Caki2 (cell line): ENCODE measurements around the gene LNPEP. TPM values are rescaled to one million over a fixed set of nuclear protein-coding genes. Genes with fewer than 3 reads are reported as not detected.
A peak's percentile ranks its signal among the peaks of the same experiment; 100 is the strongest.
"Not testable (repeated sequence)": the region's sequence is repeated elsewhere in the genome, so short reads cannot be mapped to it uniquely, and the experiment has no call there.

ENCODE experiments used
- DNase-seq: peaks from one replicate; pipeline ENCODE4 v3.0.0-alpha.2; 2015; ENCODE audit warnings: low read depth
- in situ Hi-C: cut with HindIII; loops from 2 replicates; pipeline ENCODE4 v1.10.0; 2016; ENCODE audit warnings: low sequenced_read_pairs, low pct_unique_long_range_greater_than_20kb, mixed read lengths
- total RNA-seq: library from RNA; depleted of rRNA; stranded (reverse); fragments of >200 nt; shearing (Covaris generic); gene quantifications from 2 replicates; pipeline ENCODE4 v1.2.3, GENCODE V29; 2014; ENCODE audit warnings: low replicate concordance

Gene LNPEP
- total RNA-seq, 1 experiment from 2014 or later = 12.9 TPM

DNA sequence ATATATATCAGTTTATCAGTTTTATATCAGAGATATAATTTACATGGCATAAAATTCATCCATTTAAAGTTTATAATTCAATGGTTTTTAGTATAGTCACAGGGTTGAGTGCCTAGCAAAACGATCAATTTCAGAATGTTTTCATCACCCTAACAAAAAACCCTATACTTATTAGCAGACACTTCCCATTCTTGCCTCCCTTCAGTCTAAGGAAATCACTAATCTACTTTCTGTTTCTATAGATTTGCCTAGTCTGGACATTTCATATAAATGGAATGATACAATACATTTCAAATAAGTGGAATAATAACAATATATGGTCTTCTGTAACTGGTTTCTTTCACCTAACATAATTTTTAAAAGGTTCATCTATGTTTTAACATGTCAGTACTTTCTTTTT lies 9.6 kb upstream of the LNPEP start:
- no peak for DNase-seq
- in situ Hi-C loops = no loop called here

DNA sequence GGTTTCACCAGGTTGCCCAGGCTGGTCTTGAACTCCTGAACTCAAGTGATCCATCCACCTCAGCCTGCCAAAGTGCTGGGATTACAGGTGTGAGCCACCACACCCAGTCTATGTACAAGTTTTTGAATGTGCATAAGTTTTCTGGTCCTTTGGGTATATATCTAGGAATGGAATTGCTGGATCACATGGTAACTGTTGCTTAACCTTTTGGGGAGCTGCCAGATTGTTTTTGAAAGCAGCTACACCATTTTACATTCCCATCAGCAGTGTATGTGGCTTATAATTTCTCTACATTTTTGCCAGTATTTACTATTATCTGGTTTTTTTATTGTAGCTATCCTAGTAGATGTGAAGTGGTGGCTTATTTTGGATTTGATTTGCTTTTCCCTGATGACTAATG lies 8.9 kb upstream of the LNPEP start:
- no peak for DNase-seq
- in situ Hi-C loops = no loop called here

DNA sequence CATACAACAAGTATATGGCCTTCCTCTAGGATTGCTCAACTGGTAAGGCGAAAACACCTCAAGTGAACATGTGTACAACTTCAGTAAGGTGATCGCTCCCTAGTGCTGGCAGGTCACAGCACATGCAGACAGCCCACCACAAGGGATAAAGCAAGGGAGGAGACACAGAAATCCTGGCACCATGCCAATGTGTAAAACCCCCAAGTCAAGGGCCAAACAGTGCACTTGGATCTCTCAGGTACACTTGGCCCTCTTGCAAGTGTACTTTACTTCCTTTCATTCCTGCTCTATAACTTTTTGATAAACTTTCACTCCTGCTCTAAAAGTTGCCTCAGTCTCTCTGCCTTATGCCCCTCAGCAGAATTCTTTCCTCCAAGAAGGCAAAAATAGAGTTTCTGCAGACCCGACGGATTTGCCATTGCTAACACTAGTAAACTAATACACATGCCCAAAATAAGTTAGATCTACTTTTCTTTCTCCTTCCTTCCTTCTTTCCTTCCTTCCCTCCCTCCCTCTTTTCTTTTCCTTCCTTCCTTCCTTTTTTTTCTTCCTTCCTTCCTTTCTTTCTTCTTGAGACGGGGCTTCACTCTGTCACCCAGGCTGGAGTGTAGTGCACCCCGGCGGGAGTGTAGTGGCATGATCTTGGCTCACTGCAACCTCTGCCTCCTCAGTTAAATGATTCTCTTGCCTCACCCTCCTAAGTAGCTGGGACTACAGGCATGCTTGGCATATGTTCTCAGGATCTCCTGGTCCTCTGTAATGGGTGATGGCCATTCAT lies 6.8 kb upstream of the LNPEP start:
- DNase-seq = no peak
- in situ Hi-C loops = no loop called here

DNA sequence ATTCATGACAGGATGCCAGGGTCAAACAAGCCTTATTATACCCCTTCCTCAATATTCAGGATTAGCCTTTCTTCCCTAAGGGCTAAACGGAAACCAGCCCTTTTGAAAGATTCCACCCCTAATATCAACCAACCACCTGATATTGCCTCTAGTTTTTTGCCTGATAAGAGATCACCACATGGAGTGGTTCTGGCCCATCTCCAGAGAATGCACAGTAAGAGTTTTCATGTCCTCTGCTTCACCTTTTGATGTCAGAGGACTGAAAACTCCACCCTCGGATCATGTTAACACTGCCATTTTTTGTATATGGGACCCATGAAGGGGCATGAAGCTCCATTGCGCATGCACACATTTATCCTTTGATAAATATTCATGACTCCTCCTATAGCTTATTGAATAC lies 5.8 kb upstream of the LNPEP start:
- in situ Hi-C loops = no loop called here
- no peak for DNase-seq

DNA sequence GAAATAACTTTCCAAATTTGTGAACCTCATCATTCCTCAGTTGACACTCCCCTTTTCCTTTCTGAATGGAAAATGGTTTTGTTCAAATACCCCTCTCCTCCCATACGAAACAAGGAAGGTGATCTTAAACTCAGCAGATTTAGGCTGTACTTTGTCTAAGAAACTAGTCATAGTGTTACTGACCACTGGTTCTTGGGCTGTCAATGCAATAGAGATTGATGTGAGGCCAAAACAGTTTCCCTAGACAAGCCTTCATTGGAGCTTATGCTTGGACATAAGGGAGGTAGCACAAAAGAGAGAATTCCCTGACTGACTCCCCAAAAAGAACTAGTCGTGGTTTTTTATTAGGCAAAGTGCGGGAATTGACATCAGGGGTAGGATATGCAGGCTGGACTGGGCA lies 5.3 kb upstream of the LNPEP start:
- DNase-seq = no peak
- in situ Hi-C loops = no loop called here

DNA sequence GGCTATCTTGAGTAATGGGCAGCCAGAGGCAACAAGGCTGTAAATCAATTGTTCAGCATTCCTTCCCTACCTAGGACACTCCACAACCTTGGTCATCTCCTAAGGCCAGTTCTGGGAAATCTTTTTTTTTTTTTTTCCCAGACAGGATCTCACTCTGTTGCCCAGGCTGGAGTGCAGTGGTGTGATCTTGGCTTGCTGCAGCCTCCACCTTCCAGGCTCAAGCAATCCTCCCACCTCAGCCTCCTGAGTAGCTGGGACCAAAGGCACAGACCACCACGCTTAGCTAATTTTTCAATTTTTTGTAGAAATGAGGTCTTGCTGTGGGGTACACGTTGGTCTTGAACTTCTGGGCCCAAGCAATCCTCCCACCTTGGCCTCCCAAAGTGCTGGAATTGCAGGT lies 4.8 kb upstream of the LNPEP start:
- DNase-seq, in situ Hi-C loops: not testable (repeated sequence)

DNA sequence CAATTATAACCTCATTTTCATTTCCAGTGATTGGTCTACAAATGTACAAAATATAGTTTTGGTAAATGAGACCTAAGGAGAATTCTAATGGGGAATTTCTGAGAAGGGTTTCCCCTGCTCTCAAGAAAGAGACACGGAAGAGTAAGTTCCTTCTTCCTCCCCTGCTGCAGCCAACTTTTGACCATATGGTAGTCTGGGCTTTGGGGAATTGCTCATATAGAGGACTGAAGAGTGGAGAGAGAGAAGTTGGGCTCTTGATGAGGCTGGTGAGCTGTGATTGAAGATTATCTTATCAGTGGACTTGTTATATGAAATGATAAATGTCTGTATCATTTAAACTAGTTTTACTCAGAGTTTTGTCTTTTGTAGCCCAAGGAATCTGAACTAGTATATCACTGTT lies 4.3 kb upstream of the LNPEP start:
- in situ Hi-C loops = no loop called here
- no peak for DNase-seq

DNA sequence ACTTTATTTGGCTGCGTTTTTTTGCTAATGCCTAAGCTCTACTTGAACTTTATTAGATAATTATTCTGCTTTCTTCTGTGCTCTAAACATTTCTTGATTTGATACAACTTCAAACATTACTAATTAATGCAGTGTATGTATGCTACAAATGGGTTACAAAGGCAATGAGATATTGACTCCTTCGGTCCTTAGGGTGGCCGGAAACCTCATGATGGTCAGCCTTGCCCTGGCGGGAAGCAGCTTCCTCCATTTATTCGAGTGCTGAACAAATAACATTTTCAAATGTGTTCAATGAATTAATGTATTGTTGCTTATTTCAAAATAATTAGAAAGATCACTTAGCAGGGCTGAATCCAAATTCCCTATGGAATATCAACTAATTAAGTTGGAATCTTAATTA lies 3.9 kb upstream of the LNPEP start:
- in situ Hi-C loops = no loop called here

DNA sequence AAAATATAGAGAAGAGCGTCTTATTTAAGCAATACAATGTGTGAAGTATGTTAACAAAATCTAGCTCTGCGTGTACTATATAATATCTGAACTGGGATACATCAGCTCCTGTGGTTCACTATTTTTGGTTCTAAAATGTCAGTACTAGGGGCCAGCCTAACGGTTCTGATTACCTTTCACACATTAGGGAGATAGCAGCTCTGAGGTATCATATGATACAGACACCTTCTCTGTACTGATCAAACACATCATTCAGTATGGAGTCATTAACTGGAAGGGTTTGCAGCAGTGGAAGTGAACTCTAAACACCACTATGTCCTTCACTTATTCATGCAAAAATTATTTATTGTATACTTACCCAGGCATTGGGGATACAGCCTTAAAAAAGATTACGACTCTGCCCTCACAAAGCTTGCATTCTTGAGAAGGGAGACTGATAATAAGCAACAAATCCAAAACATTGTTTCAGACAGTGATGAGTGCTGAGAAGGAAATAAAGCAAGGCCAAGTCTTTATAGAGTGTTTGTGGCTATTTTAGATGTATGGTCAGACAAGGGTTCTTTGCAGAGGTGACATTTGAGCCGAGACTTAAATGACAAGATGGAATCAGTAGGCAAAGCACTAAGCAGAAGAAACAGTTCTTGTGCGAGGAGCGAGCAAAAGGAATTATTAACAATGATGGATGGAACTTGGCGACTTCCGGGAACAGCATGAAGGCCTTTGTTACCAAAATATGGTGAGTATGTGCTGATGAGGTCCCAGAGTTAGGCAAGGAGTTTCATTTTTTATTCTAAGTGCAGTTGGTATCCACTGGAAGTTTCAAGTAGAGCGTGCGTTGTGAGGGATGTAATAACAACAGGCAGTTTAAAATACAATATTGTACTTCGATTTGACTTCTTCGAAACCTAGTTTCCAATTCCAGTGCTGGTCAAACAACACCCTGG lies 1.8 kb upstream of the LNPEP start:
- no peak for DNase-seq
- in situ Hi-C loops = no loop called here

More for the DNA sequence above, 3.9 kb upstream of the LNPEP start:
- no peak for DNase-seq

DNA sequence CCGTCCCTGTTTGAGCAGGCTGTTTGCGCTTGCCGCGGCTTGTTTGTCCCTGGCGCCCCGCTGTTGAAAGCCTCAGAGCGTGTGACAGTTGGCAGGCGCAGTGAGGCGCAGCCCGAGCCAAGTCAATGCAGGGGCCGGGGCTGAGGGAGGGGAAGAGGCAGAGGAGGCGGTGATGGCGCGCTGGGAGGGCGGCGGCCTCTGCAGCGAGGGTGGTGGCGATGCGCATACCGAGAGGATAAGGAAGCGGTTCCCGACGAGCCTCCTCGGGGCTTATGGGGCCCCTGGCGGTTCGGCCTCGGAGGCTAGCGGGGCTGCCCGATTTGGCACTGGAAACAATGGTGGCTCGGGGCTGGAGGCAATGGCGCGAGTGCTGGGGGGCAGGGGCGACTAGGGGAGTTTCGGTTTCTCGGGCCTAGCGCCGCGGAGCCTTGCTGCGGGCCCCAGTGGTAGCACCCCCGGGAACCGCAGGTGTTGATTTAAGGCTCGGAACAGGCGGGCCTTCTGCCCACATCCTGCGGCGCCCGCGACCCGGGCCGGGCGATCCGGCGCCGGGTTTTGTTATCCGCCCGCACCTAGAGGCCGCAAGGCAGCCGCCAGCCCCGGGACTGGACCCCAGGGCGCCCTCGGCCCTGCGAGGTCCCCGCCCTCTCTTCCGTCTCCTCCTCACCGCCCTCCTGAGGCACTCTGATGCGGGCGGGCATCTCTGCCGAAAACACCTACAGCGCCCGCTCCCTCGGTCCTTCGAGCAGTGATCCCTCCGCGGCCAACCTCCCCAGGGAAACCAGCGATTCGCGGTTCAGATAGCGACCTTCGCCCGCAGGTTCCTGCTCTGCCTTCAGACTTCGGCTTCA lies 947 bp upstream of the LNPEP start:
- peak; percentile 96 for DNase-seq
- in situ Hi-C loops = no loop called here

DNA sequence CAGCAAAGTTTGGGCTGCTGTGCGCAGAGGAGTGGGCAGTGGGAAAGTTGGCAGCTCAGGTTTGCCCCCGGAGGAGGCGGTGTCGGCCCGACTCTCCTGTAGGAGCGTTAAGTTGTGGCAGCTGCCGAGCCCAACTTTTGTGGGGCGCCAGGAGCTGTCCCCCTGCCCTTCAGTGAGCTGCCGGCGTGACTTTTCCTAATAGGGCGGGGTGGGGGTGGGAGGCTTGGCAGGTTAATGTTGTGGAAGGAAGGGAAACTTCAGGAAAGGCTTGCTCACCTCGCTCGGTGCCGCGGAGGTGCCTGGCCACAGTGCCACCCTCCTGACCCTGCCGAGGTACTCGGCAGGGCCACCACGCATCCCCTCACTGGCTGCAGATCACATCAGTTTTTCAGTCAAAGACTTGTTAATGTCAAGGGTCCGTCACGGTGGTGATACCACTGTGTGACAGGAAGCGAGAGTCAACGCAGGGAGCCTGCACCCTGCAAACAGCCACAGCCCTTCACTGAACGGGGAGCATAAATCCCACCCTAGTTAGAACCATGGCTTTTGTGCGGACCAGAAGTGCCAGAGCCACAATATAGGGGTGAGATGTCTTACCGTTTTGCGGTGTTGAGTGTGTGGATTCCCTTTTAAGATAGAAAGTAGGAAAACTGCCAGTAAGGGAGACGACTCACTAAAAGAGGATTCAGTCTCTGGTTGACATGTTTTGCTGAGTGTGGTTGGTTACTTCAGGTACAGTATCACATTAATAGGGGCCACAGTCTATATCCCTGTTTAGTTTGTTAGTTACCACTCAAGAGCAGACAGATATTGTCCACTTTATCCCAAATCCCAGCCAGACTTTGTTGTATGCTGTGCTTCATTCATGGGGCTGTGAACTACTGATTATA lies 796 bp downstream of the LNPEP start:
- DNase-seq = peak; percentile 29

DNA sequence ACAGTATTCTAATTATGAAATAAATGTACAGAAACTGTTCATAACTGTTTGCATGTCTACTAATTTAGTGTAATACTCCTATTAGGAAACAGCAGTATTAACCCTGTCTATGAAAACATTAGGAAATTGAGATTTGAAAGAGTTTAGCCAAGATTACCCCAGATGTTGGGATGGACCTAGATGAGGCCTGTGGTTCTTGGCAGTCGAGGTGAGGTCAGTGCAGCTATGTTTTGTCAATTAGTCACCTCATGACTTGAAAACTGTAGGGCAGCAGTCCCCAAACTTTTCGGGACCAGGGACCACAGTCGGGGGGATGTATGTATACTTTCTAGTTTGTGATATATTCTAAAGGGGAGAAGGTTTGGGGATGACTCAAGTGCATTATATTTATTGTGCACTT lies 4.7 kb downstream of the LNPEP start:
- in situ Hi-C loops = no loop called here
- no peak for DNase-seq

More for the DNA sequence above, 796 bp downstream of the LNPEP start:
- in situ Hi-C loops = no loop called here

DNA sequence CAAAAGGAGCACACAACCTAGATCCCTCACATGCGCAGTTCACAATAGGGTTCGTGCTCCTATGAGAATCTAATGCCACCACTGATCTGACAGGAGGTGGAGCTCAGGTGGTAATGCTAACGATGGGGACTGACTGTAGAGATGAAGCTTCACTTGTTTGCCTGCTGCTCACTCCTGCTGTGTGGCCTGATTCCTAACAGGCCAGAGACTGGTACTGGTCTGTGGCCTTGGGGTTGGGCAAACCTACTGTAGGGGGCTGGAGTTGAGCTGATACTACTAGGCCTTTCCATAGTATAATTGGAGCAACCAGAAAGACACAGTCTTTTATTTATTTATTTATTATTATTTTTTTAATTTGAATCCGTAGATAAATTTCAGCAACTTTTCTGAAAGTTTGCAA lies 5.3 kb downstream of the LNPEP start:
- no peak for DNase-seq
- in situ Hi-C loops = no loop called here

DNA sequence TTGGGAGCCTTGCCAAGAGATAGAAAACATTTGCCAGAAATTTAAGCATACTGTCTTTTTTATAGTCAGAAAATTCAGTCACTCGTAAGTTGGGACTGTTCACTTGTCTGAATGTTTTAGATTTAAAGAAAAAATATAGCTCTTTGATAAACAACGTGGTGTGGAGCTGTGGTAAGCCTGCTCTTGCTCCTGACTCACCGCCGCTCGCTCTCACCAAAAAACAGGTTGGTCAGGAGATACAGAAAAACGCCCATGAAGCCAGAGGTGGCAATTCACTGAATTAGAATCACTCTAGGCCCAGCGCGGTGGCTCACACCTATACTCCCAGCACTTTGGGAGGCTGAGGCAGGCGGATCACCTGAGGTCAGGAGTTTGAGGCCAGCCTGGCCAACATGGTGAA lies 6.2 kb downstream of the LNPEP start:
- no peak for DNase-seq
- in situ Hi-C loops = no loop called here

DNA sequence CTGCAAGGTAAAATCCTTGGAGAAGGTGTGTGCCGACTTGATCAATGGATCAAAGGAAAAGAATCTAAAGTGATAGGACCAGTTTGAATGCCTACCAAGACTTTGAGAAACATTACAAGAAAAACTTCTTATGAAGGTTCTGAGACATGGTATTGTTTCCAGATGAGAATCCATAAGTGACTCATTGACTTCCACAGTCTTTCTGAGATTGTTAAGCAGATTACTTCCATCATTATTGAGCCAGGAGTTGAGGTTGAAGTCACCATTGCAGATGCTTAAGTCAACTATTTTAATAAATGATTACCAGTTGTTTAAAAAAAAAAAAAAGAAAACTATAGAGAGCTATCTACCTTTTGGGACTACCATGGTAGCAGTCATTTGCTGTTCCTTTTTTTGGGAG lies 7.0 kb downstream of the LNPEP start:
- in situ Hi-C loops = no loop called here
- no peak for DNase-seq

DNA sequence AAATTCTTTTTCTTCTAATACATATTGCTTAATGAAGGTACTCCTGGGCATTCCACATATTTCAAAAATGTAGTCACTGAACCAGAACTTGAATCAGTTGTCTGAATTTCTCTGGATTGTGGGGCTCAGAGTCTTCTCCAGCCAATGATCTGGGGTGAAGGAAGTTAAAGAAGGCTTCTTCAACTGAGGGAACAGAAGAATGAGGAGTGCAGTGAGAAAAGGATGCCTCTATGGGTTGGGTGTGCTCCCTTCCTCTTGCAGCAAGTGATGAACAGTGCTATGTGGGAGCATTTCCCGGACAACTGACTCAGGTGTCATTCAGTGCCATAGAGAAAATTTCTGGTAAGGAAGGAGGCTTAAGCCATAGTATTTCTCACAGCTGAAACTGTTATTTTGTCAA lies 7.9 kb downstream of the LNPEP start:
- no peak for DNase-seq
- in situ Hi-C loops = no loop called here

DNA sequence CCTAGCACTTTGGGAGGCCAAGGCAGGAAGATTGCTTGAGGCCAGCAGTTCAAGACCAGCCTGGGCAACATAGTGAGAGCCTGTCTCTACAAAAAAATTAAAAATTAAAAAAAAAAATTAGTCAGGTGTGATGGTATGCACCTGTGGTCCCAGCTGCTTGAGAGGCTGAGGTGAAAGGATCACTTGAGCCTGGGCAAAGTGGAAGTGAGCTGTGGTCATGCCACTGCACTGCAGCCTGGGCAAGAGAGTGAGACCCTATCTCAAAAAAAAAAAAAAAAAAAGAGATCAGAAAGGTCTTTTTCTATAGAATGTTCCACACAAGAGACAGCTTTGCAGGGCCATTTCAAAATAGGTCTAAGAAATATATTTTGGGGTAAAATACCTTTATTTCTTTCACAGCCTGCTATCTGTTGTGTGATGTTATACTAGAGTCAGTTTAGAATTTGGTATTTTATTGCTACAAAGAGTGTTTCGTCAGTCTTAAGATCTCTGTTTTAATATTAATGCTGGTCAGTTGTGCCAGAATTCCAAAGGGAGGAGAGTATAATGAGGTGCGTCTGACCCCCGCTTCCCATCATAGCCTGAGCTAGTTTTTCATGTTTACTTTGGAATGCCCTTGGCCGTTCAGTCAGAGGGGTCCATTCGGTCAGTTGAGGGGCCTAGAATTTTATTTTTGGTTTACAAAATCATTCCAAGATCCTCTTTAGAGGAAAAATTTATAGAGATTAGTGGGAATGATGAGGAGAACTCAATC lies 9.4 kb downstream of the LNPEP start:
- DNase-seq = no peak
- in situ Hi-C loops = no loop called here
